H9 (cell line): ENCODE results near the gene ROR1. TPM values are rescaled to one million over a fixed set of nuclear protein-coding genes. Genes with fewer than 3 reads are reported as not detected.

Source experiments
- DNase-seq: peaks from one replicate; pipeline ENCODE4 v3.0.0-alpha.2; 2017
- H2AFZ ChIP-seq: one replicate; pipeline ENCODE4 v1.6.1; 2013; ENCODE audit warnings: mild to moderate bottlenecking, low read length, control low read depth, moderate library complexity
- H2AK5ac ChIP-seq: 2 replicates; pipeline ENCODE4 v1.6.1; 2013; ENCODE audit warnings: low read length, control low read depth, mixed read lengths; ENCODE audit not compliant: insufficient read length
- H2BK120ac ChIP-seq: one replicate; pipeline ENCODE4 v1.6.1; 2013; ENCODE audit warnings: low read depth, mild to moderate bottlenecking, low read length, control low read depth, inconsistent platforms; ENCODE audit not compliant: poor library complexity, severe bottlenecking
- H2BK12ac ChIP-seq: 2 replicates; pipeline ENCODE4 v1.6.1; 2013; ENCODE audit warnings: low read length, control low read depth, mixed read lengths, low read depth; ENCODE audit not compliant: insufficient read length
- H2BK15ac ChIP-seq: 2 replicates; pipeline ENCODE4 v1.6.1; 2013; ENCODE audit warnings: low read depth, low read length, control low read depth
- H2BK20ac ChIP-seq: one replicate; pipeline ENCODE4 v1.6.1; 2013; ENCODE audit warnings: low read depth, mild to moderate bottlenecking, low read length, control low read depth, inconsistent platforms; ENCODE audit not compliant: poor library complexity, severe bottlenecking
- H2BK5ac ChIP-seq: 2 replicates; pipeline ENCODE4 v1.6.1; 2013; ENCODE audit warnings: low read length, control low read depth, mixed read lengths; ENCODE audit not compliant: insufficient read length
- H3K14ac ChIP-seq: 2 replicates; pipeline ENCODE4 v1.6.1; 2013; ENCODE audit warnings: low read length, control low read depth; ENCODE audit not compliant: insufficient read depth
- H3K18ac ChIP-seq: 2 replicates; pipeline ENCODE4 v1.6.1; 2013; ENCODE audit warnings: low read depth, mild to moderate bottlenecking, mixed read lengths, low read length, control low read depth; ENCODE audit not compliant: insufficient read length
- H3K23ac ChIP-seq: 2 replicates; pipeline ENCODE4 v1.6.1; 2013; ENCODE audit warnings: low read length, control low read depth, mixed read lengths, low read depth; ENCODE audit not compliant: insufficient read length
- H3K23me2 ChIP-seq: 2 replicates; pipeline ENCODE4 v1.6.1; 2013; ENCODE audit warnings: low read depth, mild to moderate bottlenecking, mixed read lengths, low read length, control low read depth; ENCODE audit not compliant: insufficient read length, poor library complexity, severe bottlenecking
- H3K27ac ChIP-seq: 2 replicates; pipeline ENCODE4 v1.5.1; 2013; ENCODE audit warnings: low read length, control low read depth, mixed read lengths, low read depth; ENCODE audit not compliant: insufficient read length
- H3K27me3 ChIP-seq: 2 replicates; pipeline ENCODE4 v1.6.1; 2013; ENCODE audit warnings: low read length, control low read depth, inconsistent platforms; ENCODE audit not compliant: insufficient read depth
- H3K4ac ChIP-seq: 2 replicates; pipeline ENCODE4 v1.6.1; 2013; ENCODE audit warnings: low read depth, mild to moderate bottlenecking, control low read depth, inconsistent platforms, low read length, moderate library complexity
- H3K4me1 ChIP-seq: 2 replicates; pipeline ENCODE4 v1.6.1; 2013; ENCODE audit warnings: low read length, control low read depth, inconsistent platforms; ENCODE audit not compliant: insufficient read depth
- H3K4me2 ChIP-seq: 2 replicates; pipeline ENCODE4 v1.6.1; 2013; ENCODE audit warnings: low read length, control low read depth, mixed read lengths; ENCODE audit not compliant: insufficient read length, insufficient read depth
- H3K56ac ChIP-seq: 2 replicates; pipeline ENCODE4 v1.6.1; 2013; ENCODE audit warnings: low read depth, mild to moderate bottlenecking, mixed read lengths, low read length, control low read depth; ENCODE audit not compliant: insufficient read length
- H3K79me1 ChIP-seq: 2 replicates; pipeline ENCODE4 v1.6.1; 2013; ENCODE audit warnings: low read depth, mild to moderate bottlenecking, moderate library complexity, low read length, control low read depth, inconsistent platforms; ENCODE audit not compliant: insufficient read depth, poor library complexity, severe bottlenecking
- H3K79me2 ChIP-seq: 2 replicates; pipeline ENCODE4 v1.6.1; 2013; ENCODE audit warnings: low read length, control low read depth, inconsistent platforms; ENCODE audit not compliant: insufficient read depth
- H3K9ac ChIP-seq: 2 replicates; pipeline ENCODE4 v1.6.1; 2013; ENCODE audit warnings: low read length, control low read depth, mixed read lengths; ENCODE audit not compliant: insufficient read length; ENCODE audit errors: extremely low read depth
- H3K9me3 ChIP-seq: one replicate; pipeline ENCODE4 v1.6.1; 2013; ENCODE audit warnings: low read depth, low read length, inconsistent platforms; ENCODE audit not compliant: control insufficient read depth
- H3T11ph ChIP-seq: one replicate; pipeline ENCODE4 v1.6.1; 2013; ENCODE audit warnings: mild to moderate bottlenecking, low read length, control low read depth, inconsistent platforms
- H4K20me1 ChIP-seq: one replicate; pipeline ENCODE4 v1.6.1; 2013; ENCODE audit not compliant: control insufficient read depth, insufficient read length, insufficient read depth
- H4K5ac ChIP-seq: 2 replicates; pipeline ENCODE4 v1.6.1; 2013; ENCODE audit warnings: low read depth, mild to moderate bottlenecking, mixed read lengths, low read length, control low read depth; ENCODE audit not compliant: insufficient read length
- H4K8ac ChIP-seq: replicated peaks from 2 replicates; pipeline ENCODE4 v1.6.1; 2013; ENCODE audit warnings: low read length, control low read depth, mixed read lengths, low read depth; ENCODE audit not compliant: insufficient read length
- H4K91ac ChIP-seq: 2 replicates; pipeline ENCODE4 v1.6.1; 2013; ENCODE audit warnings: low read depth, mild to moderate bottlenecking, moderate library complexity, mixed read lengths, low read length, control low read depth; ENCODE audit not compliant: insufficient read length
- H3K27ac Mint-ChIP-seq, 3 experiments: 2 replicates in 2 of 3; 3 replicates in 1 of 3; pipeline ENCODE4 v1.8.0; 2020 to 2021; ENCODE audit warnings: mixed read lengths in 3 of 3, mild to moderate bottlenecking in 1 of 3, moderate library complexity in 1 of 3
- H3K27me3 Mint-ChIP-seq: 2 replicates; pipeline ENCODE4 v1.8.0; 2021; ENCODE audit warnings: low read depth, mild to moderate bottlenecking, moderate library complexity, mixed read lengths
- H3K36me3 Mint-ChIP-seq, 3 experiments: 2 replicates in 2 of 3; 3 replicates in 1 of 3; pipeline ENCODE4 v1.8.0; 2020 to 2021; ENCODE audit warnings: low read depth in 3 of 3, mixed read lengths in 3 of 3; ENCODE audit not compliant: insufficient read depth in 1 of 3
- H3K4me1 Mint-ChIP-seq, 2 experiments: 2 replicates each; pipeline ENCODE4 v1.8.0; 2020; ENCODE audit warnings: mixed read lengths in 2 of 2
- H3K4me3 Mint-ChIP-seq, 2 experiments: 2 replicates in 1 of 2; 3 replicates in 1 of 2; pipeline ENCODE4 v1.8.0; 2020 to 2021; ENCODE audit warnings: mild to moderate bottlenecking in 2 of 2, mixed read lengths in 2 of 2, moderate library complexity in 1 of 2
- H3K9me3 Mint-ChIP-seq, 2 experiments: 2 replicates in 1 of 2; 3 replicates in 1 of 2; pipeline ENCODE4 v1.8.0; 2020; ENCODE audit warnings: mild to moderate bottlenecking in 2 of 2, mixed read lengths in 2 of 2, moderate library complexity in 1 of 2
- WGBS: extraction: QIAGEN DNeasy Blood & Tissue Kit; methylation state at CpG from one replicate; pipeline ENCODE4 v1.1.7; 2013; ENCODE audit warnings: missing lambda C conversion rate, low lambda C conversion rate, mixed read lengths; ENCODE audit not compliant: insufficient read length; ENCODE audit errors: extremely low coverage; 5-methylcytosine and 5-hydroxymethylcytosine counted together
- total RNA-seq: library from RNA; stranded (reverse); gene quantifications from 2 replicates; pipeline ENCODE4 v1.2.1, GENCODE V29; 2021
- TF ChIP-seq, protein P1 (sequence below): fragments of 200-600 bp; sonication (generic); conservative IDR thresholded peaks from 3 replicates; pipeline ENCODE4 v1.8.0; 2021; ENCODE audit warnings: antibody characterized with exemption, mild to moderate bottlenecking

ROR1 gene
- total RNA-seq, 1 experiment from 2014 or later = 75.9 TPM

DNA sequence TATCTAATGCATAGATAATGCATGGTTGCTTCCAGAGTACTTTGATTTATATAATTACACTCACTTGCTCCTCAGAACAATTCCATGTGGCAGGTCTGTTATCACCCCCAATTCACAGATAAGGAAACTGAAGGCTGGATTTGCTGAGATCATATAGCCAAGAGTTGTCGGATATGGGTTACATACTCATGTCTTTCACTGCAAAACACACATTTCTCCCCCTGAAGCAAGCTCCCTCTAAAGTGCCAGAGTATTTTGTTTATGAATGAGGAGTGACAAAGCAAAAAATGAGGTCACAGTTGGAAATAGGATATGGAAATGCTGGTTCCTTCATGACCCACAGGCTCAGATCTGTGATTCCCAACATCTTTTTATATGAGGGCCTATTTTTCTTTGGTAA, 134.2 kb downstream of the ROR1 start:
- Mint-ChIP-seq H3K27me3 (no peaks in the 10 kb centered on the region), H3K36me3 (no peaks in the 10 kb centered on the region), H3K4me1 (peaks cover 88 to 89% of the 10 kb centered on the region in 2 experiments), H3K4me3 (peak overlapping the region in 1 of 2 experiments; percentile 30; a peak in 2 of 5 replicates), H3K27ac (peak overlapping the region; percentile 45 to 94 (median 51); a peak in 6 of 7 replicates), H3K9me3 (no peaks in the 10 kb centered on the region)
- Histone ChIP-seq H4K20me1 (no peaks in the 10 kb centered on the region), H2BK20ac (no peak overlapping the region), H2BK15ac (no peak overlapping the region), H4K5ac (no peak overlapping the region), H3K14ac (no peak overlapping the region), H2AFZ (no peak overlapping the region), H2AK5ac (no peak overlapping the region), H3K4ac (no peak overlapping the region), H3K9ac (no peak overlapping the region), H3K27me3 (no peaks in the 10 kb centered on the region), H2BK120ac (no peak overlapping the region), H3K56ac (no peak overlapping the region), H3K27ac (peak overlapping the region; percentile 87), H3K18ac (no peak overlapping the region), H4K8ac (no peak overlapping the region), H4K91ac (no peak overlapping the region), H3K4me1 (peaks cover 38% of the 10 kb centered on the region; the same call in 1 of the 2 replicates), H2BK12ac (no peak overlapping the region), H3K23me2 (no peaks in the 10 kb centered on the region), H2BK5ac (no peak overlapping the region), H3K9me3 (no peaks in the 10 kb centered on the region), H3K23ac (no peak overlapping the region), H3K79me1 (peaks cover 7% of the 10 kb centered on the region), H3T11ph (no peak overlapping the region), H3K79me2 (peaks cover 21% of the 10 kb centered on the region), H3K4me2 (peak overlapping the region; percentile 34)
- TF ChIP-seq, protein P1, sequence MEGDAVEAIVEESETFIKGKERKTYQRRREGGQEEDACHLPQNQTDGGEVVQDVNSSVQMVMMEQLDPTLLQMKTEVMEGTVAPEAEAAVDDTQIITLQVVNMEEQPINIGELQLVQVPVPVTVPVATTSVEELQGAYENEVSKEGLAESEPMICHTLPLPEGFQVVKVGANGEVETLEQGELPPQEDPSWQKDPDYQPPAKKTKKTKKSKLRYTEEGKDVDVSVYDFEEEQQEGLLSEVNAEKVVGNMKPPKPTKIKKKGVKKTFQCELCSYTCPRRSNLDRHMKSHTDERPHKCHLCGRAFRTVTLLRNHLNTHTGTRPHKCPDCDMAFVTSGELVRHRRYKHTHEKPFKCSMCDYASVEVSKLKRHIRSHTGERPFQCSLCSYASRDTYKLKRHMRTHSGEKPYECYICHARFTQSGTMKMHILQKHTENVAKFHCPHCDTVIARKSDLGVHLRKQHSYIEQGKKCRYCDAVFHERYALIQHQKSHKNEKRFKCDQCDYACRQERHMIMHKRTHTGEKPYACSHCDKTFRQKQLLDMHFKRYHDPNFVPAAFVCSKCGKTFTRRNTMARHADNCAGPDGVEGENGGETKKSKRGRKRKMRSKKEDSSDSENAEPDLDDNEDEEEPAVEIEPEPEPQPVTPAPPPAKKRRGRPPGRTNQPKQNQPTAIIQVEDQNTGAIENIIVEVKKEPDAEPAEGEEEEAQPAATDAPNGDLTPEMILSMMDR = no peak
- no CpG with 5 or more reads among the region's 1 CpG for WGBS
- DNase-seq = no peak
